Neural progenitor cell (in vitro differentiated cells): ENCODE data around the gene PAM16. TPM values are rescaled to one million over a fixed set of nuclear protein-coding genes. Genes with fewer than 3 reads are reported as not detected.

Experiments used
- DNase-seq: peaks from one replicate; pipeline ENCODE4 v3.0.0-alpha.2; 2016; ENCODE audit warnings: low spot score
- H2AFZ ChIP-seq: fragments of 200-600 bp; sonication (generic); replicated peaks from 2 replicates; pipeline ENCODE4 v1.6.1; 2016; ENCODE audit warnings: antibody characterized with exemption
- H3F3A ChIP-seq: fragments of 200-600 bp; sonication (generic); 2 replicates; pipeline ENCODE4 v1.6.1; 2016; ENCODE audit warnings: antibody characterized with exemption, low read depth
- H3K27ac ChIP-seq: fragments of 200-600 bp; sonication (generic); 2 replicates; pipeline ENCODE4 v1.5.1; 2016; ENCODE audit warnings: mild to moderate bottlenecking
- H3K27me3 ChIP-seq: fragments of 200-600 bp; sonication (generic); 2 replicates; pipeline ENCODE4 v1.6.1; 2016; ENCODE audit warnings: mild to moderate bottlenecking, moderate library complexity
- H3K36me3 ChIP-seq: fragments of 200-600 bp; sonication (generic); 2 replicates; pipeline ENCODE4 v1.5.1; 2016
- H3K4me1 ChIP-seq: fragments of 200-600 bp; sonication (generic); 2 replicates; pipeline ENCODE4 v1.6.1; 2016; ENCODE audit warnings: mixed run types
- H3K4me2 ChIP-seq: fragments of 200-600 bp; sonication (generic); 2 replicates; pipeline ENCODE4 v1.6.1; 2016
- H3K4me3 ChIP-seq: fragments of 200-600 bp; sonication (generic); 2 replicates; pipeline ENCODE4 v1.5.1; 2016
- H3K79me2 ChIP-seq: fragments of 200-600 bp; sonication (generic); 2 replicates; pipeline ENCODE4 v1.6.1; 2016; ENCODE audit warnings: low read depth
- H3K9ac ChIP-seq: fragments of 200-600 bp; sonication (generic); 2 replicates; pipeline ENCODE4 v1.6.1; 2016
- H3K9me3 ChIP-seq: fragments of 200-600 bp; sonication (generic); 2 replicates; pipeline ENCODE4 v1.5.1; 2016; ENCODE audit warnings: low read depth
- H4K20me1 ChIP-seq: fragments of 200-600 bp; sonication (generic); 2 replicates; pipeline ENCODE4 v1.6.1; 2016; ENCODE audit warnings: low read depth
- H3K27ac Mint-ChIP-seq: 3 replicates; pipeline ENCODE4 v1.8.0; 2021; ENCODE audit warnings: mixed read lengths
- H3K27me3 Mint-ChIP-seq: 2 replicates; pipeline ENCODE4 v1.8.0; 2022; ENCODE audit warnings: low read depth, mild to moderate bottlenecking, inconsistent platforms, moderate library complexity, mixed read lengths; ENCODE audit not compliant: insufficient read depth
- H3K36me3 Mint-ChIP-seq: 3 replicates; pipeline ENCODE4 v1.8.0; 2021; ENCODE audit warnings: mixed read lengths
- H3K4me1 Mint-ChIP-seq: 3 replicates; pipeline ENCODE4 v1.8.0; 2021; ENCODE audit warnings: mixed read lengths
- H3K4me3 Mint-ChIP-seq: 3 replicates; pipeline ENCODE4 v1.8.0; 2021; ENCODE audit warnings: mild to moderate bottlenecking, moderate library complexity, mixed read lengths
- H3K9me3 Mint-ChIP-seq: 3 replicates; pipeline ENCODE4 v1.8.0; 2020; ENCODE audit warnings: mixed read lengths
- CTCF ChIP-seq: fragments of 200-600 bp; sonication (generic); IDR thresholded peaks from 2 replicates; pipeline ENCODE4 v1.5.1; 2017; ENCODE audit warnings: antibody characterized with exemption, mild to moderate bottlenecking
- EZH2 ChIP-seq: fragments of 200-600 bp; sonication (generic); IDR thresholded peaks from 2 replicates; pipeline ENCODE4 v1.6.1; 2017; ENCODE audit warnings: antibody characterized with exemption, mild to moderate bottlenecking, moderate library complexity
- EZH2phosphoT487 ChIP-seq: fragments of 200-600 bp; sonication (generic); IDR thresholded peaks from 2 replicates; pipeline ENCODE4 v1.6.1; 2017; ENCODE audit warnings: antibody characterized with exemption
- total RNA-seq: library from RNA; depleted of rRNA; stranded (reverse); fragments of >200 nt; gene quantifications from 2 replicates; pipeline ENCODE4 v1.2.3, GENCODE V29; 2015; ENCODE audit warnings: low replicate concordance

PAM16 gene
- total RNA-seq, 1 donor from 2014 or later = 17.0 TPM

GRCh38 chr16:4369007-4369733 is 18.0 kb upstream of the PAM16 start:
- no peak overlapping the region for H3K4me3 Mint-ChIP-seq

GRCh38 chr16:4367393-4367856 is 16.3 kb upstream of the PAM16 start:
- no peak overlapping the region for H3K27ac Mint-ChIP-seq
- H3K4me3 Mint-ChIP-seq = no peak overlapping the region

More at GRCh38 chr16:4369007-4369733, 18.0 kb upstream of the PAM16 start:
- no peak for DNase-seq
- Histone ChIP-seq H3K27ac (no peak overlapping the region), H3K4me2 (no peak overlapping the region), H3F3A (peaks cover 22% of the 10 kb centered on the region), H3K9me3 (no peaks in the 10 kb centered on the region), H4K20me1 (peaks cover 21% of the 10 kb centered on the region), H3K4me1 (peaks cover 24% of the 10 kb centered on the region), H3K4me3 (no peak overlapping the region), H2AFZ (no peak overlapping the region), H3K36me3 (no peaks in the 10 kb centered on the region), H3K9ac (no peak overlapping the region), H3K27me3 (peaks cover 5% of the 10 kb centered on the region), H3K79me2 (no peaks in the 10 kb centered on the region)
- Mint-ChIP-seq H3K36me3 (no peaks in the 10 kb centered on the region), H3K4me1 (peaks cover 26% of the 10 kb centered on the region), H3K27me3 (peaks cover 11% of the 10 kb centered on the region), H3K9me3 (no peaks in the 10 kb centered on the region), H3K27ac (no peak overlapping the region)
- TF ChIP-seq CTCF (no peak), EZH2 (no peak), EZH2phosphoT487 (no peak)

GRCh38 chr16:4366016-4366415 is 14.9 kb upstream of the PAM16 start:
- DNase-seq = no peak
- TF ChIP-seq EZH2 (no peak), CTCF (no peak), EZH2phosphoT487 (no peak)
- H3K27ac Mint-ChIP-seq = peak overlapping the region; percentile 63

More at GRCh38 chr16:4367393-4367856, 16.3 kb upstream of the PAM16 start:
- Histone ChIP-seq H3K27ac (no peak overlapping the region), H3K27me3 (peaks cover 4% of the 10 kb centered on the region), H3K4me3 (no peak overlapping the region), H3K4me2 (no peak overlapping the region), H3K36me3 (no peaks in the 10 kb centered on the region), H4K20me1 (peaks cover 7% of the 10 kb centered on the region), H2AFZ (no peak overlapping the region), H3K79me2 (no peaks in the 10 kb centered on the region), H3F3A (peaks cover 5% of the 10 kb centered on the region), H3K9ac (no peak overlapping the region), H3K4me1 (peaks cover 7% of the 10 kb centered on the region), H3K9me3 (no peaks in the 10 kb centered on the region)
- Mint-ChIP-seq H3K36me3 (peaks cover 2% of the 10 kb centered on the region), H3K4me1 (peaks cover 17% of the 10 kb centered on the region), H3K27me3 (peaks cover 8% of the 10 kb centered on the region), H3K9me3 (no peaks in the 10 kb centered on the region)
- no peak for DNase-seq
- TF ChIP-seq EZH2phosphoT487 = no peak
- no peak for TF ChIP-seq CTCF
- TF ChIP-seq EZH2 = no peak

More at GRCh38 chr16:4366016-4366415, 14.9 kb upstream of the PAM16 start:
- Histone ChIP-seq H3K4me2 (no peak overlapping the region), H2AFZ (no peak overlapping the region), H3K4me1 (no peaks in the 10 kb centered on the region), H3K79me2 (no peaks in the 10 kb centered on the region), H3K27me3 (no peaks in the 10 kb centered on the region), H3K9ac (no peak overlapping the region), H3K36me3 (no peaks in the 10 kb centered on the region), H4K20me1 (peaks cover 3% of the 10 kb centered on the region), H3F3A (peaks cover under 1% of the 10 kb centered on the region), H3K4me3 (no peak overlapping the region), H3K27ac (no peak overlapping the region), H3K9me3 (no peaks in the 10 kb centered on the region)
- H3K4me3 Mint-ChIP-seq = no peak overlapping the region
- H3K36me3 Mint-ChIP-seq = peaks cover 2% of the 10 kb centered on the region
- H3K9me3 Mint-ChIP-seq = no peaks in the 10 kb centered on the region
- peaks cover 8% of the 10 kb centered on the region for H3K27me3 Mint-ChIP-seq
- H3K4me1 Mint-ChIP-seq = peaks cover 13% of the 10 kb centered on the region
